Pancreas (tissue), 10 donors: ENCODE data around the gene ASB5. TPM values are rescaled to one million over a fixed set of nuclear protein-coding genes. Genes with fewer than 3 reads are reported as not detected.

Experiments used
- ATAC-seq, 4 donors: fragments of 200-7000 bp; cut with Tn5 transposase; one replicate each; pipeline versions ENCODE4 v1.8.0 to v1.9.1; 2020; ENCODE audit warnings: mild to moderate bottlenecking in 4 of 4, moderate library complexity in 4 of 4
- DNase-seq, 6 donors: peaks; one replicate each; pipeline ENCODE4 v3.0.0-alpha.2; 2020
- FAIRE-seq: peaks from 2 replicates; lab custom pipeline; 2012; peaks lifted over from hg19 to GRCh38; lab: Jason Lieb, UNC
- H3K27ac ChIP-seq, 4 donors: fragments of 200-600 bp; sonication (generic); 1 replicate in 3 of 4; 2 replicates in 1 of 4; pipeline versions ENCODE4 v1.5.0 to v1.8.0; 2020
- H3K27me3 ChIP-seq, 4 donors: fragments of 200-600 bp; one replicate each; pipeline ENCODE4 v1.8.0; 2021
- H3K36me3 ChIP-seq, 3 donors: fragments of 200-600 bp; sonication (generic) in 1 of 3; one replicate each; pipeline versions ENCODE4 v1.5.0 to v1.8.0; 2020 to 2021
- H3K4me1 ChIP-seq, 3 donors: fragments of 200-600 bp; one replicate each; pipeline ENCODE4 v1.8.0; 2021
- H3K4me3 ChIP-seq, 4 donors: fragments of 200-600 bp; sonication (generic) in 2 of 4; one replicate each; pipeline versions ENCODE4 v1.5.0 to v1.8.0; 2020 to 2021
- H3K9me3 ChIP-seq, 4 donors: fragments of 200-600 bp; one replicate each; pipeline ENCODE4 v1.8.0; 2021
- WGBS, 2 donors: extraction: QIAGEN DNeasy Blood & Tissue Kit; methylation state at CpG; one replicate each; pipeline ENCODE4 v1.1.7; 2013; 5-methylcytosine and 5-hydroxymethylcytosine counted together
- intact Hi-C, 3 donors: fragments of 100-400 bp; cut with DNase I; formaldehyde crosslinking; loops; one replicate each; pipeline versions ENCODE4 v1.11.1 to v1.14.2; 2022
- polyA plus RNA-seq, 2 donors: library from polyadenylated mRNA; stranded (reverse); fragments of 200-250 nt; gene quantifications; one replicate each; pipeline ENCODE4 v1.2.3, GENCODE V29; 2013
- total RNA-seq, 6 donors: library from RNA; stranded (reverse); fragmentation: NEBNext Ultra II Directional in 4 of 6; extraction: Animal tissue kit (Norgen Biotek cat#: 25700) in 4 of 6; gene quantifications; one replicate each; pipeline versions ENCODE4 v1.2.1 to v1.2.4, GENCODE V29; 2021 to 2023
- TF ChIP-seq, protein P1 (sequence below), 4 donors: fragments of 200-600 bp; sonication (generic) in 3 of 4; IDR thresholded peaks; one replicate each; pipeline versions ENCODE4 v1.5.0 to v1.8.0; 2021; ENCODE audit warnings: antibody characterized with exemption in 4 of 4
- donor health status: healthy with polysubstance abuse.
- donor health status: DM: no; HTN: no; CAD: no; lungs with moderate emphysema.
- donor health status: DM: no; HTN: no; CAD: no.
- donor health status: control.
- donor health status: control.
- donor health status: Bipolar disorder and iron deficiency.
- donor health status: DM: yes; HTN: yes; CAD: no.
- donor health status: DM: no; HTN: no; CAD: no.
- donor health status: DM: no; HTN: no; CAD: no.
- donor health status: DM: yes; HTN: yes; CAD: no.

Gene ASB5
- total and polyA plus RNA-seq, 8 donors, result 0.08 to 0.38 TPM; not detected in 6

DNA sequence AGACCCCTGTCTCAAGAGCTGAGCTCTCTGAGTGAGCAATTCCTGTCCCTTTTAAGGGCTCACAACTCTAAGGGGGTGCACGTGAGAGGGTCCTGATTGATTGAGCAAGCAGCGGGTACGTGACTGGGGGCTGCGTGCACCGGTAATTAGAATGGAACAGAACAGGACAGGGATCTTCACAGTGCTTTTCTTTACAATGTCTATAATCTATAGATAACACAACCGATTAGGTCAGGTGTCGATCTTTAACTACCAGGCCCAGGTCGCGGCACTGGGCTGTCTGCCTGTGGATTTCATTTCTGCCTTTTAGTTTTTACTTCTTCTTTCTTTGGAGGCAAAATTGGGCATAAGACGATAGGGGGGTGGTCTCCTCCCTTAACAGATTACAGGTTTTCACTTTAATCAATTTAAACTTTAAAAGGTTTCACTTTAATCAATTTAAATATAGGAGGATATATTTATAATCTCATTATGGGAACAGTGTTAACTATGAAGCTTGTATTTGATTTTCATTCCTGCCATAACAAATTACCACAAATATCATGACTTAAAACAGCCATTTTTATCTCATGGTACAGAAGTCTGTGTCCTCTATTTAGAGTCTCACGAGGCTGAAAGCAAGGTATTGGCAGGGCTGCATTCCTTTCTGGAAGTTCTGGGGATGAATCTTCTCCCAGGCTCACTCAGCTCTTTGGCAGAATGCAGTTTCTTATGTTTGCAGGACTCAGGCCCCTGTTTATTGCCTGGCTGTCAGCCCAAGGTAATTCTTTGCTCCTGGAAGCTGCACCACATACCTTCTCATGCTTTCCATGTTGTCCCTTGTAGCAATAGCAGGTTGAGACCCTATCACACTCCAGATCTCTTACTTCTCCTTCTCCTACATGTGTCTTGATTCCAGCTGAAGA is 78.9 kb downstream of the ASB5 start:
- H3K4me1 ChIP-seq, result no peaks in the 10 kb centered on the region
- H3K27ac ChIP-seq, result no peak overlapping the region
- TF ChIP-seq, protein P1, sequence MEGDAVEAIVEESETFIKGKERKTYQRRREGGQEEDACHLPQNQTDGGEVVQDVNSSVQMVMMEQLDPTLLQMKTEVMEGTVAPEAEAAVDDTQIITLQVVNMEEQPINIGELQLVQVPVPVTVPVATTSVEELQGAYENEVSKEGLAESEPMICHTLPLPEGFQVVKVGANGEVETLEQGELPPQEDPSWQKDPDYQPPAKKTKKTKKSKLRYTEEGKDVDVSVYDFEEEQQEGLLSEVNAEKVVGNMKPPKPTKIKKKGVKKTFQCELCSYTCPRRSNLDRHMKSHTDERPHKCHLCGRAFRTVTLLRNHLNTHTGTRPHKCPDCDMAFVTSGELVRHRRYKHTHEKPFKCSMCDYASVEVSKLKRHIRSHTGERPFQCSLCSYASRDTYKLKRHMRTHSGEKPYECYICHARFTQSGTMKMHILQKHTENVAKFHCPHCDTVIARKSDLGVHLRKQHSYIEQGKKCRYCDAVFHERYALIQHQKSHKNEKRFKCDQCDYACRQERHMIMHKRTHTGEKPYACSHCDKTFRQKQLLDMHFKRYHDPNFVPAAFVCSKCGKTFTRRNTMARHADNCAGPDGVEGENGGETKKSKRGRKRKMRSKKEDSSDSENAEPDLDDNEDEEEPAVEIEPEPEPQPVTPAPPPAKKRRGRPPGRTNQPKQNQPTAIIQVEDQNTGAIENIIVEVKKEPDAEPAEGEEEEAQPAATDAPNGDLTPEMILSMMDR (IDR thresholded peaks at IDR 0.05), result no peak
- H3K27me3 ChIP-seq, result peaks cover 0 to 4% (median 0%) of the 10 kb centered on the region in 4 donors
- DNase-seq (no peak), FAIRE-seq (no peak), ATAC-seq (no peak)
- 63 to 69% methylated on average over 11 of the region's 11 CpGs for WGBS, 2 donors
- no peak overlapping the region for H3K4me3 ChIP-seq
- no peaks in the 10 kb centered on the region for H3K9me3 ChIP-seq
- intact Hi-C loops, result no loop called here
- no peaks in the 10 kb centered on the region for H3K36me3 ChIP-seq

- H3K9me3 ChIP-seq, result no peaks in the 10 kb centered on the region
- H3K36me3 ChIP-seq, result no peaks in the 10 kb centered on the region
- peaks cover 0 to 4% (median 0%) of the 10 kb centered on the region in 4 donors for H3K27me3 ChIP-seq
- no peak overlapping the region for H3K27ac ChIP-seq
- no peak for FAIRE-seq
- no peaks in the 10 kb centered on the region for H3K4me1 ChIP-seq
- H3K4me3 ChIP-seq, result no peak overlapping the region
- TF ChIP-seq, protein P1 (IDR thresholded peaks at IDR 0.05), result no peak
- no peak for DNase-seq
- ATAC-seq, result no peak
- intact Hi-C loops, result no loop called here
These were observed 80.4 kb downstream of the ASB5 start for GRCh38 chr4:176188654-176189053.

GRCh38 chr4:176187624-176188023 is 81.4 kb downstream of the ASB5 start:
- no peak for ATAC-seq
- TF ChIP-seq, protein P1 (IDR thresholded peaks at IDR 0.05), result no peak
- intact Hi-C loops, result no loop called here
- no peak for FAIRE-seq
- H3K4me3 ChIP-seq, result no peak overlapping the region
- peaks cover 0 to 4% (median 0%) of the 10 kb centered on the region in 4 donors for H3K27me3 ChIP-seq
- H3K4me1 ChIP-seq, result no peaks in the 10 kb centered on the region
- no peak for DNase-seq
- H3K27ac ChIP-seq, result no peak overlapping the region
- 64 to 80% methylated on average over 2 of the region's 2 CpGs for WGBS, 2 donors
- no peaks in the 10 kb centered on the region for H3K36me3 ChIP-seq
- no peaks in the 10 kb centered on the region for H3K9me3 ChIP-seq

- H3K4me3 ChIP-seq, result no peak overlapping the region
- TF ChIP-seq, protein P1 (IDR thresholded peaks at IDR 0.05), result no peak
- no peak overlapping the region for H3K27ac ChIP-seq
- no peaks in the 10 kb centered on the region for H3K36me3 ChIP-seq
- intact Hi-C loops, result no loop called here
- H3K27me3 ChIP-seq, result peaks cover 0 to 4% (median 0%) of the 10 kb centered on the region in 4 donors
- 56 to 65% methylated on average over 6 of the region's 6 CpGs for whole genome bisulfite sequencing, 2 donors
- H3K4me1 ChIP-seq, result no peaks in the 10 kb centered on the region
- DNase-seq (no peak), ATAC-seq (no peak), FAIRE-seq (no peak)
- no peaks in the 10 kb centered on the region for H3K9me3 ChIP-seq
These were observed 82.2 kb downstream of the ASB5 start for GRCh38 chr4:176186671-176187395.
